Tibial artery (tissue), 4 donors: ENCODE data around the gene SYNE1.

Source experiments
- DNase-seq, 2 donors: peaks; one replicate each; pipeline ENCODE4 v3.0.0-alpha.2; 2019
- H3K27ac ChIP-seq, 2 donors: fragments of 200-600 bp; sonication (generic) in 1 of 2; 1 replicate in 1 of 2; 2 replicates in 1 of 2; pipeline ENCODE4 v1.5.1; 2018 to 2019; ENCODE audit warnings: mild to moderate bottlenecking in 1 of 2
- H3K27me3 ChIP-seq, 2 donors: fragments of 200-600 bp; sonication (generic) in 1 of 2; one replicate each; pipeline versions ENCODE4 v1.5.1 to v1.6.0; 2016 to 2019
- H3K36me3 ChIP-seq, 3 donors: fragments of 200-600 bp; sonication (generic) in 2 of 3; one replicate each; pipeline ENCODE4 v1.5.1; 2016 to 2019; ENCODE audit warnings: mild to moderate bottlenecking in 2 of 3
- H3K4me1 ChIP-seq, 4 donors: fragments of 200-600 bp; sonication (generic) in 2 of 4; 1 replicate in 3 of 4; 2 replicates in 1 of 4; pipeline ENCODE4 v1.5.1; 2016 to 2019
- H3K4me3 ChIP-seq, 2 donors: fragments of 200-600 bp; sonication (generic) in 1 of 2; 1 replicate in 1 of 2; 2 replicates in 1 of 2; pipeline ENCODE4 v1.5.1; 2018 to 2019; ENCODE audit warnings: mild to moderate bottlenecking in 2 of 2
- H3K9me3 ChIP-seq, 3 donors: fragments of 200-600 bp; sonication (generic) in 1 of 3; one replicate each; pipeline ENCODE4 v1.5.1; 2016 to 2019
- intact Hi-C: fragments of 100-400 bp; cut with DNase I; formaldehyde crosslinking; loops from one replicate; pipeline ENCODE4 v1.15.0; 2023; ENCODE audit warnings: low total_unique reads
- TF ChIP-seq, protein P1 (sequence below), 2 experiments: fragments of 200-600 bp in 1 of 2; fragments of 450-650 bp in 1 of 2; IDR thresholded peaks; one replicate each; pipeline ENCODE4 v1.5.1; 2017 to 2019; ENCODE audit warnings: antibody characterized with exemption in 2 of 2, mild to moderate bottlenecking in 1 of 2, moderate library complexity in 1 of 2

Gene SYNE1

GRCh38 chr6:152220786-152221185 lies 416.4 kb downstream of the SYNE1 start:
- intact Hi-C loops: no loop called here
- TF ChIP-seq, protein P1, sequence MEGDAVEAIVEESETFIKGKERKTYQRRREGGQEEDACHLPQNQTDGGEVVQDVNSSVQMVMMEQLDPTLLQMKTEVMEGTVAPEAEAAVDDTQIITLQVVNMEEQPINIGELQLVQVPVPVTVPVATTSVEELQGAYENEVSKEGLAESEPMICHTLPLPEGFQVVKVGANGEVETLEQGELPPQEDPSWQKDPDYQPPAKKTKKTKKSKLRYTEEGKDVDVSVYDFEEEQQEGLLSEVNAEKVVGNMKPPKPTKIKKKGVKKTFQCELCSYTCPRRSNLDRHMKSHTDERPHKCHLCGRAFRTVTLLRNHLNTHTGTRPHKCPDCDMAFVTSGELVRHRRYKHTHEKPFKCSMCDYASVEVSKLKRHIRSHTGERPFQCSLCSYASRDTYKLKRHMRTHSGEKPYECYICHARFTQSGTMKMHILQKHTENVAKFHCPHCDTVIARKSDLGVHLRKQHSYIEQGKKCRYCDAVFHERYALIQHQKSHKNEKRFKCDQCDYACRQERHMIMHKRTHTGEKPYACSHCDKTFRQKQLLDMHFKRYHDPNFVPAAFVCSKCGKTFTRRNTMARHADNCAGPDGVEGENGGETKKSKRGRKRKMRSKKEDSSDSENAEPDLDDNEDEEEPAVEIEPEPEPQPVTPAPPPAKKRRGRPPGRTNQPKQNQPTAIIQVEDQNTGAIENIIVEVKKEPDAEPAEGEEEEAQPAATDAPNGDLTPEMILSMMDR (IDR thresholded peaks at IDR 0.05): no peak
- no peak for DNase-seq
- Histone ChIP-seq H3K36me3 (peaks cover 78 to 89% (median 82%) of the 10 kb centered on the region in 3 donors), H3K4me3 (no peak overlapping the region), H3K27me3 (no peaks in the 10 kb centered on the region), H3K4me1 (no peaks in the 10 kb centered on the region), H3K9me3 (peaks cover 0 to 6% (median 0%) of the 10 kb centered on the region in 3 donors), H3K27ac (no peak overlapping the region)

GRCh38 chr6:152218887-152219286 lies 418.3 kb downstream of the SYNE1 start:
- Histone ChIP-seq H3K36me3 (peaks cover 88 to 93% (median 92%) of the 10 kb centered on the region in 3 donors), H3K27ac (no peak overlapping the region), H3K4me3 (no peak overlapping the region), H3K4me1 (no peaks in the 10 kb centered on the region), H3K27me3 (no peaks in the 10 kb centered on the region), H3K9me3 (peaks cover 0 to 6% (median 0%) of the 10 kb centered on the region in 3 donors)
- TF ChIP-seq, protein P1 (IDR thresholded peaks at IDR 0.05): no peak
- intact Hi-C loops: no loop called here
- no peak for DNase-seq

DNA sequence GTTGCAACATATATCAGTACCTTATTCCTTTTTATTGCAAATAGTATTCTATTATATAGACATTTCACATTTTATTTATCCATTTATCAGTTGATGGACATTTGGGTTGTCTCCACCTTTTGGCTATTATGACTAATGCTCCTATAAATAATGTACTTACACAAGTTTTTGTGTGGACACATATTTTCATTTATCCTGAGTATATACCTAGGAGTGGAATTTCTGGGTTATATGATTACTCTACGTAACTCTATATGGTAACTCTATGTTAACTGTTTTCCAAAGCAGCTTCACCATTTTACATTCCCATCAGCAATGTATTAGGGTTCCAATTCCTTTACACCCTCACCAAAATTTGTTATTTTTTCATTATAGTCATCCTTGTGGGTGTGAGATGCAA lies 424.7 kb downstream of the SYNE1 start:
- H3K27me3 ChIP-seq: no peaks in the 10 kb centered on the region
- intact Hi-C loops: no loop called here
- no peaks in the 10 kb centered on the region for H3K9me3 ChIP-seq
- H3K4me1 ChIP-seq: no peaks in the 10 kb centered on the region
- DNase-seq: no peak
- H3K36me3 ChIP-seq: peaks cover 67 to 86% (median 75%) of the 10 kb centered on the region in 3 donors
- H3K4me3 ChIP-seq: no peak overlapping the region
- no peak overlapping the region for H3K27ac ChIP-seq
- TF ChIP-seq, protein P1 (IDR thresholded peaks at IDR 0.05): no peak

- Histone ChIP-seq H3K4me3 (no peak overlapping the region), H3K4me1 (peaks cover 0 to 14% (median 0%) of the 10 kb centered on the region in 4 donors), H3K9me3 (no peaks in the 10 kb centered on the region), H3K36me3 (peaks cover 58 to 82% (median 72%) of the 10 kb centered on the region in 3 donors), H3K27ac (peak overlapping the region in 1 of 2 donors; percentile 7), H3K27me3 (no peaks in the 10 kb centered on the region)
- intact Hi-C loops: no loop called here
- DNase-seq: no peak
- TF ChIP-seq, protein P1 (IDR thresholded peaks at IDR 0.05): no peak
Measured at GRCh38 chr6:152209211-152209610, 428.0 kb downstream of the SYNE1 start.

DNA sequence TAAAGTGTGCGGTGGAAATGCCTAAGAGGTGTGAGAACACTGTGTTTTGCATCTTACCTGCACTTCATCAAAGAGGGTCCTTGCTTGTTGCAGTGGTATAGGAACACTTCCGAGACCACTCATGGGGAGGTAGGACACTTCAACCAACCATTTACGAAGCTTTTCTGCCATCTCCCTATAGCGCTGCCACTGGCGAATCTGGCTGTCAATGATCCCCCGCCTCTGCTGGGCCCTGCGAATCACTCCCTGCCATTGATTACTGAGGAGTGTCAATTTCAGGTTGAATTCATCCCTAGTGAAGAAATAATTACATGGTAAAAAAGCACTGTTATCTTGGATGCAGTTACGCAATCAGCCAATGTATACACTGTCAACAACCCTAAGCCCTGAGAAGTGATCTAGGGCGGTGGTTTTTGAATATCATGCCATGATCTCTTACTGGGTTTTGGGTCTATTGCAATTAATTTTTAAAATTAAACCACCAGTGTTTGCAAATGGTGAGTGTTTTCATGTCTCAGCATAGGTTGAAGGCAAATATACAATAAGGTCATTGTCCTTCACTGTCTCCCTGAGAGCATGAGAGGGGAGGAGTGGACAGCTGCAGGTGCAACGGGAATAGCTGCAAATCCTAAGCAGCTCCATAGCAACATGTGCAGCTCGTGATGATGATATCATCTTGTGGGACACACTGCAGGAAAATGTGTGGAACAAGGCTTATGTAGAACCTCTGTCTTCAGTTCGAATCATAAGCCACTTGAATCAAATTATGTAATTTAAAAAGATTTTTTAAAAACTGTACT lies 429.0 kb downstream of the SYNE1 start:
- Histone ChIP-seq H3K36me3 (peaks cover 48 to 71% (median 62%) of the 10 kb centered on the region in 3 donors), H3K4me3 (no peak overlapping the region), H3K4me1 (peaks cover 0 to 17% (median 0%) of the 10 kb centered on the region in 4 donors), H3K9me3 (no peaks in the 10 kb centered on the region), H3K27ac (no peak overlapping the region), H3K27me3 (no peaks in the 10 kb centered on the region)
- DNase-seq: no peak
- TF ChIP-seq, protein P1 (IDR thresholded peaks at IDR 0.05): no peak
- intact Hi-C loops: no loop called here
